ENCODE measurements around the gene APLN.

- TF ChIP-seq POLR2A (IDR thresholded peaks at IDR 0.05) (no peak), CTCF (IDR thresholded peaks at IDR 0.05) (no peak)
Observed at GRCh38 chrX:129618997-129619396, 35.8 kb downstream of the APLN start.
